GM18951 (cell line): Measurements from ENCODE around the gene LMO4.

ENCODE experiments used
- POLR2A ChIP-seq: IDR thresholded peaks from 4 replicates; pipeline ENCODE4 v1.6.1; 2011; ENCODE audit warnings: mild to moderate bottlenecking; ENCODE audit not compliant: insufficient read length, insufficient read depth; ENCODE audit errors: extremely low read depth
- in situ Hi-C: fragments of 300-500 bp; cut with MboI; formaldehyde crosslinking; loops from one replicate; pipeline ENCODE4 v1.12.0; 2022; ENCODE audit warnings: low sequenced_read_pairs, mixed read lengths, inconsistent platforms; ENCODE audit not compliant: unreplicated experiment

Gene LMO4

GRCh38 chr1:87392248-87393192, 63.8 kb downstream of the LMO4 start:
- in situ Hi-C loops = no loop called here
- TF ChIP-seq POLR2A = no peak

GRCh38 chr1:87393445-87394085, 64.9 kb downstream of the LMO4 start:
- in situ Hi-C loops = no loop called here
- no peak for TF ChIP-seq POLR2A

GRCh38 chr1:87394513-87394912, 65.8 kb downstream of the LMO4 start:
- no peak for TF ChIP-seq POLR2A
- in situ Hi-C loops = no loop called here

- no peak for TF ChIP-seq POLR2A
- in situ Hi-C loops = no loop called here
Observed at GRCh38 chr1:87394982-87395381, 66.3 kb downstream of the LMO4 start.
